Dedifferentiated amniotic fluid mesenchymal stem cell (primary cell): ENCODE results near the gene NFE2.
"Not testable (repeated sequence)": the region's sequence is repeated elsewhere in the genome, so short reads cannot be mapped to it uniquely, and the experiment has no call there.

Source experiments
- DNase-seq: peaks from one replicate; pipeline ENCODE4 v3.0.0-alpha.2; 2016; ENCODE audit errors: extremely low spot score

NFE2 gene

GRCh38 chr12:54284070-54284780, 16.6 kb downstream of the NFE2 start:
- not testable (repeated sequence) for DNase-seq

- no peak for DNase-seq
Observed at GRCh38 chr12:54282949-54283593, 17.7 kb downstream of the NFE2 start.

- DNase-seq: not testable (repeated sequence)
Observed at GRCh38 chr12:54281694-54282093, 19.1 kb downstream of the NFE2 start.

- DNase-seq: not testable (repeated sequence)
Observed at GRCh38 chr12:54281261-54281638, 19.6 kb downstream of the NFE2 start.

- DNase-seq: peak; percentile 100
Observed at GRCh38 chr12:54280468-54281260, 20.2 kb downstream of the NFE2 start, which contains the start of gene HNRNPA1. HNRNPA1 (plus strand) TSS chr12:54280726; CDS start chr12:54280808, 82 bp downstream.

GRCh38 chr12:54279632-54280467, 21.0 kb downstream of the NFE2 start, which contains the start of gene CBX5:
CBX5 (minus strand) TSS chr12:54280122; CDS start chr12:54257650, 22,472 bp downstream.
- peak; percentile 100 for DNase-seq

- DNase-seq: no peak
Observed at GRCh38 chr12:54279227-54279631, 21.6 kb downstream of the NFE2 start.

- peak; percentile 37 for DNase-seq
Observed at GRCh38 chr12:54277823-54278276, 23.0 kb downstream of the NFE2 start.

- no peak for DNase-seq
Observed at GRCh38 chr12:54276368-54276767, 24.4 kb downstream of the NFE2 start.

GRCh38 chr12:54273981-54274380, 26.8 kb downstream of the NFE2 start:
- no peak for DNase-seq

GRCh38 chr12:54272214-54272613, 28.6 kb downstream of the NFE2 start:
- no peak for DNase-seq

GRCh38 chr12:54270345-54270744, 30.5 kb downstream of the NFE2 start:
- DNase-seq: no peak

GRCh38 chr12:54266852-54267251, 34.0 kb downstream of the NFE2 start:
- no peak for DNase-seq

- no peak for DNase-seq
Observed at GRCh38 chr12:54265364-54265812, 35.4 kb downstream of the NFE2 start.

GRCh38 chr12:54262403-54262925, 38.4 kb downstream of the NFE2 start:
- DNase-seq: peak; percentile 48

- DNase-seq: no peak
Observed at GRCh38 chr12:54261815-54262402, 38.9 kb downstream of the NFE2 start.

GRCh38 chr12:54259194-54260011, 41.4 kb downstream of the NFE2 start:
- DNase-seq: peak; percentile 77

- peak; percentile 22 for DNase-seq
Observed at GRCh38 chr12:54258201-54258681, 42.6 kb downstream of the NFE2 start.

GRCh38 chr12:54257332-54257731, 43.5 kb downstream of the NFE2 start:
- DNase-seq: no peak

- DNase-seq: no peak
Observed at GRCh38 chr12:54253240-54253639, 47.6 kb downstream of the NFE2 start.
